ENCODE data around the gene PIP5KL1.

DNA sequence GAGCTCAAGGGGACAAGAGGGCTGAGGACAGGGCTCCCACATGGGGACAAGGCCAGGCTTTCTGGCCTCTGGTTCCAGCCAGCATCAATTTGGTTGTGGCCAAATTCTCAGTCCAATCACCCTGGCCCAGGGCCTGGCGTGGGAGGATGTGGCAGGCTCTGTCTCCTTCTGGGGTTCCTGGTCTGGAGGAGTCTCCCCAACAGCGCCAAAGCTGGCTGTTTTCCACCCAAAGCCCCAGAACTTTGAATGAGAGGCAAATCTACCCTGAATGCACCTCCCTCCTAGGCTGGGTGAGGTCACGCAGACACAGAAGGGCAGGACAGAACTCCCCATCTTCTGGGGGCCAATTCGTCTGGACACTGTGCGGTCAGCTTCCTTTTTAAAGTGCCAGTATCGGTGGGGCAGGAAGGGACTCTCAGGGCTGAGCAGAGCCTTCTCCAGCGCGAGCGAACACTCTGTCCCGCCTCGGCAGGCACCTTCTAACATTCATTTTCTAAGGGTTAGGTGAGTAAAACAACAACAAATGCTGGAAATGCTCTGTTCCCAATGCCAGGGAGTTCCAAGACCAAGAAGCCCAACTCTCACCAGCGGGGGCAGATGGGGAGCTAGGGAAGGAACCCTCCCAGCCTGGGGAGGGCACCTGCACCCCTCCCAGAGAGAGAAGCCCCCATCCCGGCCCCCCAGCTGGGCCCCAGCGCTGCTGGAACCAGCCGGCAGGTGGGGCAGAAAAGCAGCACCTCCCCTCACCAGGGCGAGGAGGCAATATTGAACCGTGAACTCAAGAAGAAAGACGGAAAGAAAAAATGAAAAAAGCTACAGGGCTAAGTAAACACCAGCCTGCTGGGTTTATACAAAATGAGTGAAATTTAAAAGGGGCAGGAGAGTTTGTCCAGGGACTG lies 10.7 kb upstream of the PIP5KL1 start:
- TF ChIP-seq, protein P1, sequence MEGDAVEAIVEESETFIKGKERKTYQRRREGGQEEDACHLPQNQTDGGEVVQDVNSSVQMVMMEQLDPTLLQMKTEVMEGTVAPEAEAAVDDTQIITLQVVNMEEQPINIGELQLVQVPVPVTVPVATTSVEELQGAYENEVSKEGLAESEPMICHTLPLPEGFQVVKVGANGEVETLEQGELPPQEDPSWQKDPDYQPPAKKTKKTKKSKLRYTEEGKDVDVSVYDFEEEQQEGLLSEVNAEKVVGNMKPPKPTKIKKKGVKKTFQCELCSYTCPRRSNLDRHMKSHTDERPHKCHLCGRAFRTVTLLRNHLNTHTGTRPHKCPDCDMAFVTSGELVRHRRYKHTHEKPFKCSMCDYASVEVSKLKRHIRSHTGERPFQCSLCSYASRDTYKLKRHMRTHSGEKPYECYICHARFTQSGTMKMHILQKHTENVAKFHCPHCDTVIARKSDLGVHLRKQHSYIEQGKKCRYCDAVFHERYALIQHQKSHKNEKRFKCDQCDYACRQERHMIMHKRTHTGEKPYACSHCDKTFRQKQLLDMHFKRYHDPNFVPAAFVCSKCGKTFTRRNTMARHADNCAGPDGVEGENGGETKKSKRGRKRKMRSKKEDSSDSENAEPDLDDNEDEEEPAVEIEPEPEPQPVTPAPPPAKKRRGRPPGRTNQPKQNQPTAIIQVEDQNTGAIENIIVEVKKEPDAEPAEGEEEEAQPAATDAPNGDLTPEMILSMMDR (IDR thresholded peaks at IDR 0.05; ENCODE audit: insufficient read depth, low read length, poor library complexity, severe bottlenecking): no peak
- TF ChIP-seq EZH2phosphoT487 (conservative IDR thresholded peaks at IDR 0.05; ENCODE audit: low read length): no peak
